ENCODE data around the gene SAPCD2.

Gene SAPCD2

DNA sequence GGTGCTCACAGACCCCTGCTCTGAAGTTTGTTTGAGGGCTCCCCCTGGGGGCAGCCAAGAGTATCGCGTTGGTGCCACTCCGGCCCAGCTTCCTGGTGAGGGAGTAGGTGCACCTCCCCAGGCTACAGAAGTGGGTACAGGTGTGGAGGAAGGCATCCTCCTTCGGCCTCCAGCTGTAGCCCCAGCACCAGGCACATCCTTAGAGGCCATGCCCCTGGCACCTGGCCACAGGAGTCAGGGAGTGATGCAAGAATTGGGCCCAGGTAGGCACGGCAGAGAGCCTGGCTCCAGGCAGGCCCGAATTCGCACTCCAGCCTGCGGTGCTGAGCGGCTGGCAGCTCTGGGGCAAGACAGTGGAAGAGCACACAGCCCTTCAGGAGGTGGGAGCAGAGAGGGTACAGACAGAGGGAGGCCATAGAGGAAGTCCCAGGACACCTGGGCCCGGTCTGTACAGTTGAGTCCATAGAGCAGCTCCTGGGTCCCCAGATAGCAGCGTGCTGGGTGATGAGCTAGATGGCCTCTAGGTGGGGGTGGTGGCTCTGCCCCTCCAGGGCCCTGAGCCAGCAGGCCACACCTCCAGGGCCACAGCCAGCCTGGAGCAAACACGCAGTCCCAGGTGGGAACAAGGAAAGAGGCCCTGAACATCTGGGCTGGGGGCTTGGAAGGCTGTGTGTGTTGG lies 2.4 kb downstream of the SAPCD2 start:
- H3K27ac ChIP-seq, result no peak overlapping the region
- peak; percentile 90 for TF ChIP-seq CTCF (IDR thresholded peaks at IDR 0.05; ENCODE audit: low read depth, low read length, missing control alignments)
- no peak overlapping the region for H3K4me3 ChIP-seq (ENCODE audit: low read depth, low read length)
- in situ Hi-C loops (cut with HindIII; ENCODE audit: low pct_ligation_motif_present, low sequenced_read_pairs), result no loop called here
- no peaks in the 10 kb centered on the region for H3K36me3 ChIP-seq (replicated peaks)
- DNase-seq, result peak; percentile 45
- no peaks in the 10 kb centered on the region for H3K27me3 ChIP-seq (replicated peaks)

DNA sequence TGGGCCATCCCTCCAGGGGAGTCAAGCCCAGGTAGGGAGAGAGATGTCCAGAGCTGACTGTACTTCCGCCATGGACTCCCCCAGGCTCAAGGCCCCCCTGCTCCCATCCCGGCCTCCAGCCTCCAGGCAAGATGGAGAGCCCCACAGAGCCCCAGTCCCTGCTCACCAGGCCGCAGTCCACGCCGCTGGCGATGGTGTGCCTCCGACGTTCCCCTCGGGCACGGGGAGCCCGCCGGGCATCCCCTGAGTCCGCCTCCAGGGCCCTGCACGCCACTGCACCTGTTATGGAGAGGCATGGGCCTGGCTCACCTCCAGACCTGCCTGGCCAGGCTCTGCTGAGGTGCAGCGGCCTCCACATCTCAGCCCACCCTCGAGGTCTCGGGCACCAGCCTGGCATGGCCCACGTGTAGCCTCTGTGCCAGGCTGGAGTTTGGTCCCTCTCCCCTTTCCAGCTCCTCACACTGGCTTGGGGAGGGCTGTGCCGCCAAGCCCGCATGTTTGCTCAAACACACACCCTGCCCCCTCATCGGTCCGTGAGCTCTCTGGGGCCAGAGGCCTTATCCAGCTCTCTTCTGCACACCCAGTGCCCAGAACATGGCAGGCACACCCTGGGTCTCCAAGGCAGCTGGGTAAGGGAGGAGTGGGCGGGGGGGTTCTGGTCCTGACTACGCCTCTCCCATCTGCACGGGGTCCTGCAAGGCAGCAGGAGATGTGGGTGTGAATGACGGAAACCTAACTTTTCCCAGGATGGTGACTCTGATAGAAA lies 4.1 kb downstream of the SAPCD2 start:
- in situ Hi-C loops (cut with HindIII; ENCODE audit: low pct_ligation_motif_present, low sequenced_read_pairs), result no loop called here
- H3K36me3 ChIP-seq (replicated peaks), result no peaks in the 10 kb centered on the region
- no peak for DNase-seq
- H3K27me3 ChIP-seq (replicated peaks), result no peaks in the 10 kb centered on the region
- no peak overlapping the region for H3K4me3 ChIP-seq (ENCODE audit: low read depth, low read length)
- no peak for TF ChIP-seq CTCF (IDR thresholded peaks at IDR 0.05; ENCODE audit: low read depth, low read length, missing control alignments)
- no peak overlapping the region for H3K27ac ChIP-seq

DNA sequence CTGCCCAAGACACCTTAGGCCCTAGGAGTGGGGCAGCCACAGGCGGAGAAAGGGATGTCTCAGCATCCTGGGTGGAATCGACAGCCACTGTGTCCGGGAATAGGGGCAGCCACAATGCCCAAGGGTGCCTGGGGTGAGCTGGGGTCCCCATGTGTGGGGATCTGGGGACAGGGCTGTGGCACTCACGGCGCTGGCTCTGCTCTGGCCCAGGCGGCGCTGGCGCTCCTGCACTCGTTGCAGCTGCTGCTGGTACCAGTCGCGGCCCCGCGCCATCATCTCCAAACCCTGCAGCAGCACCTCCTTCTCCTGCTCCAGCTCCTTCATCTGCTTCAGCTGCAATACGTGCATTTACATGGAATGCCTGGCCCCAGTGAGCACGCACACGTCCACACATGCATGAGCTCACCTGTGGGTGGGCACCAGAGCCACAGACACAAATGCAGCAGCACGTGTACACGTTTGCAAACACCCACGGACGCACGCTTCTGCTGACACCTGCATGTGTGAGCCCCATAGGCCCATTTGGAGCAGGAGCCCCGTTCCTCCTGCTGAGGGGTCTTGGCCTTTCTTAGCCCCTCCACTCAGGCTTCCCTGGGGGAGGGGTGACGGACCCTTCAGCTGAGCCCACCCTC lies 4.9 kb downstream of the SAPCD2 start:
- no peaks in the 10 kb centered on the region for H3K27me3 ChIP-seq (replicated peaks)
- no peak for DNase-seq
- no peak overlapping the region for H3K27ac ChIP-seq
- in situ Hi-C loops (cut with HindIII; ENCODE audit: low pct_ligation_motif_present, low sequenced_read_pairs), result no loop called here
- no peak overlapping the region for H3K4me3 ChIP-seq (ENCODE audit: low read depth, low read length)
- no peak for TF ChIP-seq CTCF (IDR thresholded peaks at IDR 0.05; ENCODE audit: low read depth, low read length, missing control alignments)
- H3K36me3 ChIP-seq (replicated peaks), result no peaks in the 10 kb centered on the region

GRCh38 chr9:137064880-137065164 lies 5.5 kb downstream of the SAPCD2 start:
- H3K27me3 ChIP-seq (replicated peaks), result no peaks in the 10 kb centered on the region
- no peaks in the 10 kb centered on the region for H3K36me3 ChIP-seq (replicated peaks)
- no peak for DNase-seq
- H3K4me3 ChIP-seq (ENCODE audit: low read depth, low read length), result no peak overlapping the region
- H3K27ac ChIP-seq, result no peak overlapping the region
- TF ChIP-seq CTCF (IDR thresholded peaks at IDR 0.05; ENCODE audit: low read depth, low read length, missing control alignments), result no peak
- in situ Hi-C loops (cut with HindIII; ENCODE audit: low pct_ligation_motif_present, low sequenced_read_pairs), result no loop called here

DNA sequence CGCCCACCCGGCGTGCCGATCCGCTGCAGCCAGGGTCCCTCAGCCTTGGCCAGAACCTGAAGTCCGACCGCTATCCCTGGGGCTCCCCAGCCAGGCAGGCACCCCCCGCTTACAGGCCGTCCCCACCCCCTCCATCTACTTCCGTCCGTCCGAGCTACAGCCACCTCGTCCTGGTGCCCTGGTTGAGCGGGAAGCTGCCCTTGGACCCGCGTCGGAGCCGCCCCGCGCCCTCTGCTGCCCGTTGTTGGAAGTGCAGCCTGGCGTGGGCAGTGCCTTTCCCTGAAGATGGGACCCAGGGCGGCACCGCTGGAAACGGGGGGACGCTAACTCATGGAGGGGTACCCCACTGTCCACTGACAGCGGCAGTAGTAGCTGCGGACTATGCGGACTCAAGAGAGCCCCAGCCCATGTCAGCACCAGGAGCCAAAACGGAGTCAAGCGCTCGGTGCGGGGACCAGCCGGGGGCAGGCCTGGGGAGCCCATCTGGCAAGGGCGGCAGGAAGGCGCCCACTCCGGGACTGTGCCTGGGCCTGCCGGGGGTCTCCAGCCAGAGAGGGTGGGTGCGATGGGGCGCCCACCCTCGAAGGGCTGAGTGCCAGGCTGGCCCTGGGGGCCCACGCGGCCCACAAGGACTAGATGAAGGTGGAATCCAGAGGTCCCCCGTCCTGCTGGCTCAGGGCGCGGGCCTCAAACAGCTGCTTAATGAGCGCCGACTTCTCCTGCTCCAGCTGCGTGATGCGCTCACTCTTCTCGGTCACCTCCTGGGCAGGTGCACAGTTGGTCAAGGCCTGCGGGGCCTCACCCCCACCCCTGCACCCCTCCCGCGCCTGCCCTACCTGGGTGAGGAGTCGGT lies 6.1 kb downstream of the SAPCD2 start:
- Histone ChIP-seq H3K27ac (no peak overlapping the region), H3K36me3 (replicated peaks) (no peaks in the 10 kb centered on the region), H3K4me3 (ENCODE audit: low read depth, low read length) (no peak overlapping the region), H3K27me3 (replicated peaks) (no peaks in the 10 kb centered on the region)
- no peak for DNase-seq
- in situ Hi-C loops (cut with HindIII; ENCODE audit: low pct_ligation_motif_present, low sequenced_read_pairs), result no loop called here
- peak; percentile 95 for TF ChIP-seq CTCF (IDR thresholded peaks at IDR 0.05; ENCODE audit: low read depth, low read length, missing control alignments)

Data from brain microvascular endothelial cell (primary cell).